NCI-H2227 treated with DMSO at 0.1 percent for 48 hours (cell line): ENCODE measurements around the gene GABPA.
A peak's percentile ranks its signal among the peaks of the same experiment; 100 is the strongest.
"Not testable (repeated sequence)": the region's sequence is repeated elsewhere in the genome, so short reads cannot be mapped to it uniquely, and the experiment has no call there.

Experiments
- DNase-seq: peaks from one replicate; lab custom pipeline; 2025; lab: John Stamatoyannopoulos, UW

Gene GABPA

GRCh38 chr21:25734904-25735645 is at the start of gene GABPA, which contains the start of gene ATP5PF:
Gene GABPA (plus strand): TSS chr21:25734972. CDS start chr21:25741599, 6,627 bp downstream.
Gene ATP5PF (minus strand): TSS chr21:25734904. CDS start chr21:25729794, 5,110 bp downstream.
- DNase-seq = peak; percentile 96

- no peak for DNase-seq
Observed at GRCh38 chr21:25687787-25688186, 47.0 kb upstream of the GABPA start.

DNA sequence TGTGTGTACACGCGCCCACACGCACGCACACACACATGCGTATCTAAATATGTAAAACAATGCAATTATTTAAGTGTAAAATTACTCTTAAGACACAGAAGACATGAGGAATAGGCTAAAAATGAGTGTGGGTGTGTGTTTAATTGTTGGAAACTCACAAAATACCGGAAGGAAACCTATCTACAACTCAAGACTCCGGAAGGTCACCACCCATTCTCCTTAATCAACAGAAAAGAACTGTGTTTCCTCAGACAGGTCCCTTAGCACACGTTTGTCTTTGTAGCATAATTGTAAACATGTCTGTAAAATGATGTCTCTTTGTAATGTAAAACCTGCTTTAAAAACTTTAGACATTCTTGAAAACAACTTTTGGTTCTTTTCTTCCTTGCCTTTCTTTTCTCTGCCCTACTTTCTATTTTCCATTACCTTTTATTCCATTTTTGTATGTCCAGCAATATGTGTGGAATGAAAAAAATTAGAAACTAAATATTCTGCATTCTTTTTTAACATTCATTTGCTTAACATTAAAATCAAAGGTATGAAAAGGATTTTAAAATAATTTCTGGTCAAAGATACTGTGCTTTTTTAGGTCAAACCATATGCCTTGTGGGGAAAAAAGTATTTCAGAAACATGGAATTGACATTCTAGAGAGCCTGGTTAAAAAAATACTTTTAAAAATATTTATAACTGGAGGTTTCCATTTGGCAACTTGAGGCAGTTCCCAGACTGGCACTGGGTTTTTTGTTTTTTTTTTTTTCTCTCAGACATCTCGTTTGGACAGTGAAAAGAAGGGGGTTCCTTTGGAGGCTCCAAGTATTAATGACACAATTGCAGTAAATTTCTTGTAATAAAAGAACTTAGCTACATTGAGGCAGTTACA is 46.3 kb upstream of the GABPA start:
- no peak for DNase-seq

GRCh38 chr21:25689226-25689625 is 45.5 kb upstream of the GABPA start:
- DNase-seq = no peak

DNA sequence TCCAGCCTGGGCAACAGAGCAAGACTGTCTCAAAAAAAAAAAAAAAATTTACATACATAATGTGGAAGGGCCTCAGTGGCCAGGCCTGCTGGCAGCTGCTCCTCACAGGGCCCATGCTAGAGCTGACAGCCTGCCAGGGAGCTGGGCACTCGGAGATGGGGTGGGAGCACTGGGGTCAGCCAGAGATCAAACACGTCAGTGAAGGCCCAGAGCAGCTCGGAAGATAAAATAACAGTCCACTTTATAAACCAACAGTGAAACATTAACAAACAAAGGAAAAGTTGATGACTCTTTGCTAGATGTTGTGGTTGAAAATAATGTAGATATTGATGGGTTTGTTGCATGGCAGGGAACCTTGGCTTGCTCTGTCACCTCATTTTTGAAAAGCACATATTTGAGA is 42.8 kb upstream of the GABPA start:
- no peak for DNase-seq

DNA sequence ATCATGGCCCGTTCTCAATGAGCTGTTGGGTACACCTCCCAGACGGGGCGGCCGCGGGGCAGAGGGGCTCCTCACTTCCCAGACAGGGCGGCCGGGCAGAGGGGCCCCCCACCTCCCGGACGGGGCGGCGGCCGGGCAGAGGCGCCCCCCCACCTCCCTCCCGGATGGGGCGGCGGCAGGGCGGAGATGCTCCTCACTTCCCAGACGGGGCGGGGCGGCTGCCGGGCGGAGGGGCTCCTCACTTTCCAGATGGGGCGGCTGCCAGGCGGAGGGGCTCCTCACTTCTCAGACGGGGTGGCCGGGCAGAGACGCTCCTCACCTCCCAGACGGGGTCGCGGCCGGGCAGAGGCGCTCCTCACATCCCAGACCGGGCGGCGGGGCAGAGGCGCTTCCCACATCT is 39.3 kb upstream of the GABPA start:
- not testable (repeated sequence) for DNase-seq

- no peak for DNase-seq
Observed at GRCh38 chr21:25700741-25701140, 34.0 kb upstream of the GABPA start.

GRCh38 chr21:25701529-25701928 is 33.2 kb upstream of the GABPA start:
- DNase-seq = no peak

DNA sequence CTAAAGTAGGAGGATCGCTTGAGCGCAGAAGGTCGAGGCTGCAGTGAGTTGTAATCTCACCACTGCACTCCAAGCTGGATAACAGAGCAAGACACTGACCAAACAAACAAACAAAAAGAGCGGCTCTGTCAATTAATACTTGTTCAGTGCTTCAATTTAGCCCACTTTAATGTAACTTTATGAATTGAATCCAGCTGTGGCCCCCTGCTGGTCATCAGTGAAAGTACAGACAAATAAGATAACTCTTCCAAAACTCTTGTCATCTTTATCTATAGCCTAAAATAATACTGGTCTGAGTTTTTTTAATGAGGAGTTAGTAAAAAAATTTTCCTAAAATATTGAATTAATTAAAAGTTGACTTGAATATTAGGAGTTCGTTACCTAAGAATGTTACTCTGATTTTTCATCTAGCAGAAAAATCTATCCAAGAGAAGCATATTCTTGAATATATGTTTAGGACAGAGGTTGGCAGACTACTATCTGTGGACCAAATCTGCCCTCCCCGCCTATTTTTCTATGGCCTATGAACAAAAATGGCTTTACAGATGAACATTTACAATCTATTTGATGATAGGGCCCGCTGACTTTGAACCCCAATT is 26.2 kb upstream of the GABPA start:
- DNase-seq = peak; percentile 18

GRCh38 chr21:25709684-25710265 is 25.0 kb upstream of the GABPA start:
- DNase-seq = no peak

DNA sequence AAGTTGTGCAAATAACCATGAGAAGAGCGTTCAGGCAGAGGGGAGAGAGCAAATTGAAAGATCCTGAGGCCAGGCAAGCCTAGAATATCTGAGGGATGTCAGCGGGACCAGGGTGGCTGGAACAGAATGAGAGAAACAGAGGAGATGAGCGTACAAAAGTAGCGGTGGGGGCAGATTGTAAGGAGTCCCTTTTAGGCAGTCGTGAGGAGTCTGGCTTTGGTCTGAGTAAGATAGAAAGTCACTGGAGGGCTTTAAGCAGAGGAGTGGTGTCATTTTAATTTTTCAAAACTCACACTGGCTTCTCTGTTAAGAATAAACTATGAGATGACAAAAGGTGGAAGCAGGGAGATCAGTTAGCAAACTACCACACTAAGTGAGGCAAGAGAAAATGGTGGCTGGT is 24.2 kb upstream of the GABPA start:
- DNase-seq = no peak

GRCh38 chr21:25714066-25714465 is 20.7 kb upstream of the GABPA start:
- not testable (repeated sequence) for DNase-seq

GRCh38 chr21:25717491-25718147 is 17.2 kb upstream of the GABPA start:
- no peak for DNase-seq

DNA sequence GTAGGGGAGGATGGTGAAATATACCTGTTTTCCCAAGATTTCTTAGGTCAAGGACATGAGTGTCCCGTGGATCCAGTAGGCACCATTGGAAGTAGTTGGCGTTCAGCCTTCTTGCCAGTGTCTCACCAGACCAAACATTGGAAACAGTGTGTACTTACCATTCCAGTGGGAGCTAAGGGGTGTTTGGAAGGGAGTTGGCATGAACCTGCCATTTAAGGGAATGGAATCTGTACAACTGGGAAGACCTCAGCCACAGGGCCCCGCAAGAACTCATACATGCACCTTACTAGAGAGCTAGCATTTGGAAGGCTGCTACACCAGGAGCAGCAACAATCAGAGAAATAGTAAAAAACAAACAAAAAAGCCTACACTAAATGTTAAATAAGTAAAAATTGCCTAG is 12.8 kb upstream of the GABPA start:
- DNase-seq = no peak

- DNase-seq = no peak
Observed at GRCh38 chr21:25722631-25723030, 12.1 kb upstream of the GABPA start.

- DNase-seq = no peak
Observed at GRCh38 chr21:25732091-25732760, 2.5 kb upstream of the GABPA start.

DNA sequence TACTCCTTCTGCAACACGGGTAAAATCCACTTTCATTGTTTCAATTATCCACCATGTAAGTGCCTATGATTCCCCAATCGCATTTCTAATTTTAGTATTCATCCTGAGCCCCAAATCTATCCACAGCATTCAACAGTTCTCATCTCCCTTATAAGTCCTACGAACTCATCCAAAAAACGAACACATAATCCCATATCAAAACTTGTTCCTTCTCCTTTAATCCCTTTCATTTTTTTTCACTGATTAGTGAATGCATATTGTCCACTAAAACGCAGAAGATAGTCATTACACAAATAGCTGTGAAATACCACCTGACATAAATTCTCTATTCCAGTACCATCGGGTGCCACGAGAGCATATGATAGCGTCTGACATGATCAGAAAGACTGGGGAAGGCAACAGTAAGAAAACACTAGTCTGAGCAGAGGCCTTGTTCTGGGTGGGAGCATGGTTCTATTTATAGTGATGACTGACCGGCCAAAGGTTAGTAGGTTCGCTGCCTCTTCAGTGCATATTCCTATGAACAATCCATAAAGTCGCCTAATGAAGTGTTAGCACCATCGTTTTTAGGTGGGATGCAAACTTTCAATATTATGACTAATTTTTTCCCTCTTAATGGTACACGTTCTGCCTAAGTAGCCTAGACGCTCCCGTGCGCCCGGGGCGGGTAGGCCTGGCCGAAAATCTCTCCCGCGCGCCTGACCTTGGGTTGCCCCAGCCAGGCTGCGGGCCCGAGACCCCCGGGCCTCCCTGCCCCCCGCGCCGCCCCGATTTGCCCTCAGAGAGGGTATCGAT is 716 bp upstream of the GABPA start:
- peak; percentile 9 for DNase-seq

DNA sequence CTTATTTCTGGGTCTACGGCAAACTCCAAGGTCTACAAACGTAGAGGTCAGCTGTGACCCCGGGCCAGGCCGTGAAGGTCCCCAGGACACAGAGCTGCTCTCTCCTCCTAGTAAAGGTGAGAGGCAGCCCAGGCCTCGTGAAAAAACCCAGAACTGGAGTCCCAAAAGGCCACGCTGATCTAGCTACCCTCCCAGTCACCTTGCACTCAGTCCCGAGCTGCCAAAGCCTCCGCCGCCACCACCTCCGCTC is 193 bp upstream of the GABPA start:
- no peak for DNase-seq

DNA sequence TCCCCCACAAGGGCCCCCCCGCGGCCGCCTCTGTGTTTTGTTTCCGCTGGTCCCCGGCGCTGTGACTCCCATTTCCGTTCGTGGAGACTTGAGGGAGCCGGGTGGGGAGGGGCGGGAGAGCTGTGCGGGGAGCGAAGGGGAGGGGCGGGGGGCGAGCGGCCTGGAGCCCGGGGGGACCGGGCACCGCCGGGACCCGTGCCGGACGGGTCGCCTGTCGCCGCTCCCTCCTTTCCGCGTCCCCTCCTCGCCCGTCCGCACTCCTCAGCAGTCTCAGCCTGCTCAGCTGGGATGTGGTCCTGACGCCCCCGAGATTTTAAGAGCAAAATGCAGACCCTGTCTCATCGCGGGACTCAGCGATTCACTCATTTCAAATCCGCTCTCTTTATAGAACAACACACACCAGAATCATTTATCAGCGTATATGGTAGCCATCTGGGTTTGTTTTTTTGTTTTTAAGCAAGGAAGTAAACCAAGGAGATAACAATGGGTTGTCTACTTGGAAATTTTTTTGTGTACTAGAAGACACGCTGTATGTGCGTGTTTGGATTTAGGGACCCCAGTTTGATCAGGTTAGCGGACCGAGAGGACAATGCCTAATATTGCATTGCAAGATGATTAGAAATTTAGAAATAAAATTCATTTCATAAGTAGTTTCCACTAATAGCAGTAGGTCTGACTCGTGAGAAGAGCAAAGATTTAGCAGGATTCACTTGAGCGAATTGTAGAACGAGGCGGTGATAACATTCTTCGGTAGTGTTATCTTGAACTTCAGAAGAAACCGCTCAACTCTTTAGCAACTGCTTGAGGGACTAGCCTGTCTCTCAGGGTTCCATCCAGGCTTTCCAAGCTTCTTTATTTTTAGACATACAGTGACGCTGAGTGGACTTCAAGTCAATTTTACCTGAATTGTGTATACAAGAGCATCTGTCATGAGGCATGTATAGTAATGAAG is 1.1 kb downstream of the GABPA start:
- peak; percentile 88 for DNase-seq

DNA sequence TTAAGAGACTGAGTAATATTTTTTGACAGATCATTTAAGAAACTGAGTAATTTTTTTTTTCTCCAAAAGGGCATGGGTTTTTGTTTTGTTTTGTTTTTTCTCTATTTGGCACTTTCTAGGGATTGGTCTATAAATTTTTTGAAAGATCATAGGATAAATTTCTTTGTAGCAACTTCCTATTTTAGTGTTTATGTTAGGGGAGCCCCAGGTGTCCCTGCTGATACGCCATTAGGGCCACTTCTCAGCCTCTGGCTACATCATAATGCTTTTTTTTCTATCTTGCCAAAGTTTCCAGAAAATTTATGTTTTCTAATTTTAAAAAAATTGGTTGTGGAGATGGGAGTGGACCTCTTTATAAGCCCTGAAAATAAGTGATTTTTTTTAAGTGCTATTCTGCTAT is 2.6 kb downstream of the GABPA start:
- no peak for DNase-seq
